Measurements from ENCODE around the gene SLC22A23.
A peak's percentile ranks its signal among the peaks of the same experiment; 100 is the strongest.

SLC22A23 gene

DNA sequence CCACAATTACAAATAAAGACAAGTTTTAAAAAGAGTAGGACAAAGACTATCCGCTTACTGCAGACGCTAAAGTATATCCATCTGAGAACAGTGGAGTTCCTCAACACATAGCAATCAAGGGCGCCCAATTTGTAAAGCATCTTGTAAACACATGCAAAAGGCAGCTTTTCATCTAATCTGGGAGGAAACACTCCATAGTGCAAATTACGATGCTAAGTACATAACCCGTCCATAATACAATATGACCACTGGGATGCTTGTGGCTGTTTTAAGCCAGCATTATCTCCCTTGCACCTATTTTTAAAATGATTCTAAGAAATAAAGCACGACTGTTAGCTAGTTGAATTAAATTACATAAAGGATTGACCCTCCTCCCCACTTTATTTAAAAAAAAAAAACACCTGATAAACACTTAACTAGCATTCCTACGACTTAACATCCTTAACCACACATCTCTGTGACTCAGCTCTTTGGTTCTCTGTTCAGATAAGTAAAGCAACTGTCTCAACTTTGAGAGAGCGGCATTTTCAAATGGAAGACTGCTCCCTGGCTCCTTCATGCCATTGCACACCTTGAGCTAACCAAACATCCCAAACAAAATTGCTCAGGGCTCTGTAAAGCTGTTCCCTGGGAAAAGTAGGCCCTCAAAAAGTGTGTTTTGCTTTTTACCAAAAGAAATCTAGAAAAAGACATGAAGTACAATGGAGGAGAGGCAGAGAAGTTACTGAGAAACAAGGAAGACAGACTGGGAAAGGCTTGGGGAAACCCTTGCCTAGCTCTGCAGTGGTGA, 14.2 kb downstream of the SLC22A23 start:
- DNase-seq: peak; percentile 88

DNA sequence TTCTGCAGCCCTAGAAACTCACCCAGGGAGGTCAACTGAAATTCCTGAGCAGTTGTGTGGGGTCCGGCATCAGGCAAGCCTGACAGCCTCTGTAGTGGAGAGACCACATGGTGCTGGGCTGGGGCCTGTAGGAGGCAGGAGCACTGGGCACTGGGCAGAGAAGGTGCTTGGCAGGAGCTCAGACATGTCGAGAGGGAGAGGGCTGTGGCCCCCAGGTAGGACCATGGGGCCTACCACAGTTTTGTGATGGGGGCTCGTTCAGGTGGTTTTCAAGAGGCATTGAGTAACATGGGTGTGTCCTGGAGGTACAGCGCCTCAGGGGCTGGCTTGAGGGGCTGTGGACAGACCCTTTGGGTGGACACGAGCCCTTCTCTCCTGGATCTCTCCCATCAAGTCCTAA, 15.9 kb downstream of the SLC22A23 start:
- no peak for DNase-seq

DNA sequence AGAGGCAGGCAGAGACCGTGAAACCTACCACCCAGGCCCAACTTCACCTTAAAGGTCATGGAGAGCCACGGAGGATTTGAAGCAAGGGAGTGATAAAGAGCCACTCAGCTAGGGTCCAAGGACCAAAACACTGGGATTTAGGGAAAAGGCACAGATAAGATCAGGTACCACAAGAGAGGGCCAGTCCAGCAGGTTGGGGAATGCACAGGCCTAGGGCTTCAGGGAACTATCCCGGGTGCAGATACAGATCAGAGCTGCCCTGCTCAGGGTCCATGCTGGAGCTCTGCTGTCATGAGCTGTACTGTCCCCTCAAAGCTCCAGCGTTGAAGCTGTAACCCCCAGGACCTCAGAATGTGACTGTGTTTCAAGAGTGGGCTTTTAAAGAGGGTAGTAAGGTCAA, 16.9 kb downstream of the SLC22A23 start:
- DNase-seq: no peak

DNA sequence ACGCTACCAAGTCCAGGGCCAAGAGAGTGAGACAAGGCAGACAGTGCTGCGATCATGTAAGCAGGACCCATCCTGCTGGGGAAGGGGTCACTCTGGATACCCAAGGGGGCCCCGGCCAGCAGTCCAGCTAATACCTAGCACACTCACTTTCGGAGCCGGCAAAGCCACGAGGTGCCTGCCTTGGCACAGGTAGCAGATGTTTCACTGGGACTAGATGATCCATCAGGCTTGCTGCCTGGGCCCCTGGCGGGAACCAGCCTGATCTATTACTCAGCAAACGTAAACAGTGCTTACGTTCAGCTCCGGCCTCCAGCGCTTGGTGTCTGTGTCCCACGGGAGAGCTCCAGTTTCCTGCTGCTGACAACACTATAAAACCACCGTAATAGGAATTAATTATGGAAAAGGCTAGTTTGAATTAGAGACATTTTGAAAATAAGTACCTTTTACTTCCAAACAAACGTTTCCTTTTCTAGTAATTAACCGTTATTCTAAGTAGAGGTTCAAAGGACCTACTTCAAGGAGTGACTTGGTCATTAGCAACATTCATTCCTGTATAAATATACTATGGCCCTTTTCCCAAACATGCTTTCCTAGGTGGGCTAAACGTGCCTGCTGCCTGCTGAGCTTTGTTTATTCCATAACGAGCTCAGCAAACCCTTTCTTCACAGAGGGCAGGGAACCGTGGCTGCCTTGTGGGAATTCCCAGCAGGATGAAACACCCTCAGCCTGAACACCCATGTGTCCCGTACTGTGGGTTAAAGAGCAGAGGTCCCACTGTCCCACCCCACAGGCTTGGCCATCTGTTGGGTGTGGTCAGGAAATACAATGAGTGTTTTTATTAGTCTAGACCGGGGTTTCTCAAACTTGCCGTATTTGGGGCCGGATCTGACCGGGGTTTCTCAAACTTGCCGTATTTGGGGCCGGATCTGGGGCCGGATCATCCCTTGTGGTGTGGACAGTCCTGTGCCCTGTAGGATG, 18.4 kb downstream of the SLC22A23 start:
- DNase-seq: no peak

DNA sequence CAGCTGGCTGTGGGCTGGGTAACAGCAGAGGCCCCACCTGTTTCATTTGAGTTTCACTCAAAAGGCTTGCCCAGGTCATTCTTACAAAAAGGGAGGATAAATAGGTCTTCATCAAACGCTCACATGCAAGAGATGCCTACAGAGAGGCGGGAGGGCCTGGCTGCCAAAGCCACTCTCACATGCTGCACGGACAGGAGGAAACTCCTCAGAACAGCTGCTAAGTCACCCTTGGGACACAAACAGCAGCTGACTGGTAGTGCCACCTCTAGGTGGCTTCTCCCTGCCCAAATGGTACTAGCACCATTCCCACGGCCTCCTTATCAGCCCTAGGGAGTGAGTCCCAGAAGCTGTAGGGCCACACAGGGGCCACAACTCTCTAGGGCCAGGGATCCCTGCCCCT, 23.8 kb downstream of the SLC22A23 start:
- DNase-seq: peak; percentile 56

DNA sequence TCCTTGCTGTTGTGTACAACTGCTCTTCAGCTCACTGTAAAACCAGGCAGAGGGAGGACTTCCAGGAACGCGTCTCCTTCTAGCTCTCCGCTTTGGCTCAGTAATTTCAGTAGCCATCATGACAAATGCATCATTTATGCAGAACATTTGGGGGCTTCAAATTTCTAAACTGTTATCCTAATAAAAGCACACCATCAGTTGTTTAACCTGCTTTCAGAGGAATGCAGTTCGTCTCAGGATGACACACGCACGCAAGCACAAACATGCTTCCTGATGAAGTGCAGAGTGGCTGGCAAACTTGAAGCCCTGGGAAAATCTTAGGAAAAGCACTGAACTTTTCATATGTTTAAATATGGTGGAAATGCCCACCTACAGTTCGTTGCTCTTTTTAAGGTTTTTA, 24.4 kb downstream of the SLC22A23 start:
- DNase-seq: no peak

DNA sequence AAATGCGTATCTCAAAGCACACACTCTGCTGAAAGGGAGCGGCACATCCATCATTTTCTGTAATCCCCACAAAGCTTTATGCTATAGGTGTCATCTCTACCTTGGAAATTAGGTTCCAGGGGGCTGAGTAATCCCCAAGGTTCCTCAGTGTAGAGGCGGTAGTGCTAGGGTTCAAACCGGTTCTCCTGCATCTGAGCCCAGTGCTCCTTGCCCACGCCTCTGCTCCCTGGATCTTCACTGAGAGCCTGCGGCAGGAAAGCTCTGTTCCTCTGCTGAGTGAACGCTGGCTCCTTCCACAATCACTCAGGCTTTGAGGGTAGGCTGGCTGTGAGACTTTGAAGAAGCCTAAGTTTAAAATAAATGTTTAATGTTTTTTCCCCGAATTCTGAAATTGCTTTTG, 24.9 kb downstream of the SLC22A23 start:
- DNase-seq: no peak

DNA sequence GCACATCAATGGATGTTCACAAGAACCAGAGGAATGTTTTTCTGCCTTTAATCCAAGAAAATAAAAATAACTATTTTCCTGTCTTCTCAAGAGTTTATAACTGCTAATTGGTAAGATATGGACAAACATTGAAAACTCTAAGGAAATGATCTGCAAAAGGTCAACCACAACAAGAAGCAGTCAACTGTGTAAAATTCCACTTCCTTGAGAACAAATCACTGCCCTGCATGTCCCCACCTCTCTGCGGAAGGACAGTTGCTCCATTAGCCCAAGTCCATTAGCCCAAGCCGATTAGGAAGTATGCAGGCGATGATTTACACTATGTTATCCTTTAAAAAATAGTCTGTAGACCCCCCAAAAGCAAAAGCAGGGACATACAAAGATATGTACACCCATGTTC, 27.6 kb downstream of the SLC22A23 start:
- no peak for DNase-seq

DNA sequence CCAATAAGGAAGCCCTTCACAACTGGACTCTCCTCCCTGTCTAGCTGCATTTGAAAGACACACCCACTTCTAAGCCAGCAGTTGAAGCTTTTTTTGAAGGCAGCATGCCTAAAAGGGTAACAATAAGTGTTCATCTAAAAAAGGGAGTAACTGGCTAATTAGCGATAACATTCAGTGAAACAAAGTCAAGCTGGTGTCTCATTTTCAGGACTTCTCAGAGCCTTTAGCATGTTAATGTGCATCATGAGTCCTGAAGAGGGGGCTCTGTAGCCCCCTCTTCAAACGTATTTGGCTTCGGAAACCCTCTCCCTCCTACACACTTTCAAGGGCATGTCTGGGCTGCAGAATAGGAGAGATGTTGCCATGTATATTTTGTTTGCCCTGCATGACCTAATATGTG, 28.1 kb downstream of the SLC22A23 start:
- DNase-seq: no peak

DNA sequence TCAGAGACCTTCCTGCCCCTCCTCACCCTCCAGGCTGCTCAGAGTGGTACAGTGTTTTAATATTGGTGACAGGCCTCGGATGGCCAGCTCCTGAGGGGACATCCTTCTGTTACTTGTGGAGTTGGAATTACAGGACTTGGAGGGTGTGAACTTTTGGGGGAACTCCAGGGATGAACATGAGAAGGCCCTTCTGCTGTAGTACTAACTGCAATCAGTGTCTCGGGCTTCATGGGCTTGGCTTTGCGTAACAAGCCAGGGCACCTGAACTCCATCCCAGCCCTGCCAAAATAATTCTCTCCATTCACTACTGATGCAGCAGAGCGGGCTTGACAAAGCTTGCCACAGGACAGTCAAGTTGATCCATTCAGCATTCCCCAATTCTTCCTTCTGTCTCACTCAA, 28.6 kb downstream of the SLC22A23 start:
- DNase-seq: no peak

DNA sequence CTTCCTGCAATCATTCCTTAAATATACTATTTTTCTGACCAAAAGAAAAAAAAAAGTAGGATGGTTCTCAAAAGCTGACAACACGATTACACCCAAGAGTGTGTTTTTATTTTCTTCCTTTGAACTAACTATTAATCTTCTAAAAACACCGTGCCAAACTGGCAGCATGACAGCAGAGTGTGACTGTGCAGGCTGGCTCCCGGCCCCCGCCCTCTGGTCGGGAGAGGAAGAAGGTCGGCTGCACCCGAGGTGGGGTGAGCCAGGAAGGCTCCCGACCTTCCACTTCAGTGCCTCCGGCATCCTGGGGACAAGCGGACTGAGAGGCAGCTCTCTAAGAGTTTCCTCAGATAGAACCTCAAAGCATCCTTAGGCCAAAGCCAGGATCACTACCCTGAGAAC, 29.2 kb downstream of the SLC22A23 start:
- DNase-seq: peak; percentile 94

DNA sequence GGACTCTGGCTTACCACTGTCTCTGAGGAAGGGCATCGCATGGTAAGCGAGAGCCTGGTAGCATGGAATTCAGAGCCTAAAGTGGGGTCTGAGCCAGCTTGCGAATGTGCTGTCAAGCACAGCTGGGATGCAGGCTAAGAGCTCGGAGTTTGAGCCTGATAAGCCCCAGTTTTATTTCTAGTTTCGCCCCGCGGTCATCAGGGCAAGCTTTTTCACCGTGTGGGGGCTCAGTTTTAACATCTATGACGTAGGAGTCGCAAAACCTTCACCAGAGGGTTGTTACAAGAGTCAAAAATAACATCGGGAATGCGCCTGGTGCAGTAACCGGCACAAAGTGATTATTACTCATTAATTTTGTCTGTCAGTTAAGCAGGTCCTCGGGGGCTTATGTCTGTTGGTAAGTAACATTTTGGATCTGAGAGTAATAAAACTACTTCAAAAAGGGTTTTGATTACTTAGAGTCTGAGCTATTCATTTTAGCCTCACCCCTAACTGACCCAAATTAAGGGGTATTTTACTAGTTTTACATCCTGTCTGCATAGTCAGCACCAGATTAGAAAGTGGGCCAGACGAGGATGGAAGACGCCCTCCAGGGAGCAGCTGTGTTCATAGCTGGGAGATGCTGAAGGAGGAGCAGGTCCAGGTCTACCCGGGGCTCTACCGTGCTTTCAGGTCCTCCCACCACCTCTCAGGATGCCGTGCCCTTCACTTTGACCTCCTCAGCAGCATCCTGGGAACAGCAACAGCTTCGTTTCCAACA, 29.7 kb downstream of the SLC22A23 start:
- DNase-seq: peak; percentile 60

DNA sequence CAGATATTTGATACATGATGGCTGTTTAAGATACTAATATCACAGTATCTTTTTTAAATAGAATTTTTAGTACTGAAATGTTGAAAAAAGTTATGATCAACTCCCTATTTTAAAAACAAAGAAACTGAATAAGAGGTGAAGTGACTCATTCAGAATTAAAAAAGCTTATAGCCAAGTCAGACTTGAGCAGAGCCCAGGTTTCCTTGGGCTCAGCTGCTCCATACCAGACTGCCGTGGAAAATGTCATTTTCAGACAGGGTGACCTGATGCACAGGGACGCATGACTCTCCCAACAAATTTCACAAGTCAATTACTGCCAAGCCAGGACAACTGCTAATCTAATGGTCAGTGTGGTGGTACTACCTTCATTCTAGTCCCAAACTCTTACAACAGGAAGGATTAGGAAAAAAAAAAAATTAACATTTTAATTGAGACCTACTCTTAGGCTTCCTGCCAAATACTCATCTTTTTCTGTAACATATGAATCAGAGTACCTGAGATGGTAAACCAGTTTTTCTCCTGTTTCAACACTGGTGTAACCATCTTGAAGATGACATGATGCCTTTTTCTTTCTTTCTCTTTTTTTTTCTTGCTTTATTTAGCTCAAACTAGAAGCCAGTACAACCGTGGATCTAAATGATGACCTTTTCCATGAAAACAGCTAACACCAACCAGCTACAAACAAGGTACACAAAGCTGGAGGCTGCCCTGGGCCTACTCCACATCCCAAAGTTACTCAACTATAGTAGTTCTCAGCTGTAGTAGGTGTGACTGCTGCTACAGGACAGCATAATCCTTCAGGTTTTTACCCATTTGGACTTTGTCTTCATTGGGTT, 30.5 kb downstream of the SLC22A23 start:
- DNase-seq: no peak

DNA sequence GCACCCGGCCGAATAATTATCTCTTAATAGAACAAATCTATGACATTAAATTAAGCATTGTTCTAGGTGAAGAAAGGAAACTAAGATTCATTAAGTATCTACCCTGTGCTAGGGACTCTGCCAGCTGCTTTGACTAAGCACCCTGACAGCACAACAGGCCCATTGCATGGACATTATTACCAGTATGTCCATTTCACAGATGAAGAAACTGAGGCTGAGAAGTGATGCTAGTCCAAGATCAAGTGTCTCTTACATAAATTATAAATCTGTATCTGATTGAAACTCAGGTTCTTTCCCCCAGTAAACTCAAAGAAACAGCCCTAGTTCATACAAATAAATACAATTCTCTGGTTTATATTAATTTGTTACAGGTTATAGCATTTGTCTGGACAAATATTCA, 31.3 kb downstream of the SLC22A23 start:
- DNase-seq: no peak

DNA sequence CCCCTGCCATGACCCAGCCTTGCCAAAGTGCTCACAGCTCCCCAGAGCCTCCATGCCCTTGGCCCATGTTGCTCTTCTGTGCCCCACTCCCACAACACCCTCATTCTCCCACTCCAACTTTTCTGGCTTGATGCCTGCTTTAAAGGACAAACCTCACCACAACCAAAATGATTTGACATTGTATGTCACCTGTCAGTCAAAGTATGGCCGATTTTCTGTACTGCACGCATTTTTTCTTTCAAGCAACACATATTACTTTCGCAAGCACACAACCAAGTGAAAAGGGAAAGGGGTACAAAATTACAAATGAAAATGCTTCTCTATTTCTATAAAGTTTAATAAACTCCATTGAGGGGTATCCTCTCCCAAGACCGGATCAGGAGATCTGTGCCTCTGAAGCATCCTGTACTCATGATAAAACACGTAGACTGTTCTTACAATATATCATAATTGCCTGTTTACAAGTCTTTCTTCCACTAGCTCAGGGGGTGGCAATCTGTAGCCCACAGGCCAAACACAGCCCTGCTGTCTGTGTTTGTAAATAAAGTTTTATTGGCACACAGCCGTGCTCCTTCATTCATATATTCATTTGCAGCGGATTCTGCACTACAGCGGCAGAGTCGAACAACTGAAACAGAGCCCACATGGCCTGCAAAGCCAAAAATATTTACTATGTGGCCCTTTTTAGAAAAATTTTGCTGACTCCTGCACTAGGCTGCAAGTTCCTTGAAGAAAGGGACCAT, 32.5 kb downstream of the SLC22A23 start:
- no peak for DNase-seq

DNA sequence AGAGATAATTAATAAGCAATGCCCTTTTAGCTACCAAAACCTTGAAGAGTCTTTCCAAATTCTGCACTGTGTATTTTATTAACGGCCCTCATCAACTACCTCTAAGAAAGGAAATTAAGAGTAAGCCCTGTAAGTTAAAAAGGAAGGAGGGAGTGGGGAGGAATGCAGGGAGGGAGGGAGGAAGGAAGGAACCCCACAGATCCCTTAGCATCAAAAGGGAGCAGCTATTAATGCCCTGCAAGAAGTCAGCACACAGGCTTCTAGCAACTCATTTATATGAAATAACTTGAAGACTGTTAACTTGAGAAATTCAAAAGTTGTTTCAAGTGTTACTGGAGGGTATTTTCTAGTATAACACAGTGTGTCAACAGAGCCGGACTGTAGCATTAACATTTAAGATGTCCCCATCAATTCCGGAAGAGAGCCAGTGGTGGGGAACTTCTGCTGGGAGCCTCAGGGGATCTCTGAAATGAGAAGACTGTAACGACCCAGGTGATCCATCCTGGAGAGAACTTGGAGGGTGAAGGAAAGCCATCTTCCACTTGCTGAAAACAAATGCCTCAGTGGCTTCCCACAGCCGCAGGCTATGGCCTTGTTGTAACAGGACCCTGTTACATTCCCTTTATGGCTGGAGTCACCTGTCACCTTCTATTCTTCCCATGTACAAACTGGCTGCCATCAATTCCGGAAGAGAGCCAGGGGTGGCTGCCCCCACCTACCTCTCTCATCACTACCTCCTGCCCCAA, 33.2 kb downstream of the SLC22A23 start:
- no peak for DNase-seq

DNA sequence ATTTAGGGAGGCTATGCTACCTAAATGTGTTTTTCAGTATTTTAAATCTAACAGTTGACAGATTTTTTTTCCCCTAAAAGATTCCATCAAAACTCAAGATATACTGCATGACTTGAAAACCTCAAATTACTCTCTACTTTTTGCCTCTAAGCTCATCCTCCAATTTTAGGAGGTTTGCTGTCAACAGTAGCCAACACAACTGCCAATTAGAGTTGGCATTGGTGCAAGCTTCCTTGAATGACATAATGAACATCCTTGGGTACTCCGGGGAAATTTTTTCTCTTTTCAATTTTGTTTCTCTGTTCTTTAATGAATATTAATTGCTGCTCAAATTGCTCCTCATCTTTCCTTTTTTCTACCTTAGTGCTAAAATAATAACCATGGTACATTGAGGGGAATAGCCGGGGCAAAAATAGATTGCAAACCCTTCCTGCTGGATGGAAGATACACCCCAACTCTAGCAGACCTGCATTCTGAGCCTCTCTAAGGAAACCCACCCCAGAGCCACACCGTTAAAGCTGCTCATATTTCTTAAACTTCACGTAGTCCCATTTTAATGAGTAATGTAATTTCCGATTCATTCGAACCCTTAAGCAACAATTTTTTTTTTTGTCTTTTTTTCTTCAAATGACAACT, 34.3 kb downstream of the SLC22A23 start:
- no peak for DNase-seq

DNA sequence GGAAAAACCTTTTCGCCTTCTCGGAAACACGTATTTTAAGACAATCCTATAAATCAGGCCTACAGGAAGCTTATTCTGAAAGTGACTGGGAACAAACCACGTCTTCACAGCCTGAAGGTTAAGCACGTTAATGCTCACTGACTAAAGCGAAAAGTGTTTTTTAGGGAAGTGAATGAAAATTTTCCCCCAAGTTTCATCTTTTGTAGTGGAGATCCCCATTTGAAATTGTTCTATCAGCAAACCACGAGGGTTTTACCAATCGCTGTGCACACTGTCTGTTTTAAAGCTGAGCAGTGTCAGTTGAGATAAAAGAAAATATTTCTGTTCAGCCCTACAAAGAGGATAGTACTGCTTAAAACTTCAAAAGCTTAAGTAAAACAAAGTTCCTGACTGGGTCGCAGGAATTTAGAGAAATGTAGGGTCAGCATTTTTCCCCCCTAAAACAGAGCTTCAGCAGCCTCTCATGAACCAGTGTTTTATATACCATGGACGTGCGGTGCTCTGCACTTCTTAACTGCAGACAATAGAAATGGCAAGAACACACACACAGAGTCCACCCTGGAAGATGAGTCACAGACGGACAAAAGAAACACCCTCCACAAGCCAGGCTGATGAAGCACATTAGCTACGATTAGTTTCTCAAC, 34.9 kb downstream of the SLC22A23 start:
- peak; percentile 56 for DNase-seq

DNA sequence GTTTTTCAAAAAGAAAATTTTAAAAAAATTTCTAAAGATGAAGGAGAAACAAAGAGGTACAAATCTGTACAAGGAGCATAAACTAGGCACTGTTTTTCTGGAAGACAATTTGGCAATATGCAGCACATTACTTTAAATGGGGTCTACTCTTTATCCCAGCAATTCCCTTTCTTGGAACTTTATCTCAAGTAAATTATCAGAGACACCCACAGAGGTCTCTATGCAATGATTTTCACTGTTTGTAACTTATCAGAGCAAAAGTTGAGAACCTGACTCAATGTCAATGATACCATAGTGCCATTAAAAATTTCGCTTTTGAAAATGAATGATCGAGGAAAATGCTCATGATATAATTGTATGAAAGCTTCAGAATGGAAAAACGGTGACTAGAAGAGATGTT, 35.7 kb downstream of the SLC22A23 start:
- DNase-seq: peak; percentile 42
